NCI-H1930 (cell line): ENCODE results near the gene RRAGD.

Experiments used
- DNase-seq, 2 experiments: peaks; one replicate each; lab custom pipeline; 2025; lab: John Stamatoyannopoulos, UW

Gene RRAGD

DNA sequence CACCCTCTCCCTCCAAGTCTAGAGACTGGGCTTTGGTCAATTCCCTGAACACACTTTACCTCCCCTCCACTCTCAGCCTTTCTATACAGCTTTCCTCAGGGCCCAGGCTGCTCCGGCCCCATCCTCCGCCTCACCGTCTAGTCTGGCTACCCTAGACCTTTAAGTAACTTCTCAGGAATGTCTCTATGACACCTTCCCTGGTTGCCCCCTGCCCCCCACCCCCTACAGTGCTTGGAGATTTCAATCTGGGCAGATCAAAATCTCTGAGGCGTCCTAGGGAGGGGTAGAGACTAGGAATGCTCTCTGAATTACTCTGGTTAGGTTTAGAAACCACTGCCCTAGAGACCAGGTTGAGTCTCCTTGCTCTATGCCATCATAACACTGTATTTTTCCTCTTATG, 65.6 kb downstream of the RRAGD start:
- no peak for DNase-seq

DNA sequence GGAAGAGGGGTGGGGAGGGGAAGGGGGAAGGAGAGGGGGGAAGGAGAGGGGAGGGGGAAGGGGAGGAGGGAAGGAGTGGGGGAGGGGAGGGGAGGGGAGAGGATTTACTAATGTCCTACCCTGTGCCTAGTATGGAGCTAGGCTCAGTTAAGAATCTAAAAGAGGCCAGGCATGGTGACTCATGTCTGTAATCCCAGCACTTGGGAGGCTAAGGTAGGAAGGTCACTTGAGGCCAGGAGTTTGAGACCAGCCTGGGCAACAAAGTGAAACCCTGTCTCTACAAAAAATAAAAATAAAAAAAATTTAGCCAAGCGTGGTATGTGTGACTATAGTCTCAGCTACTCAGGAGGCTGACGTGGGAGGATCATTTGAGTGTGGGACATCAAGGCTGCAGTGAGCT, 72.5 kb downstream of the RRAGD start:
- no peak for DNase-seq

DNA sequence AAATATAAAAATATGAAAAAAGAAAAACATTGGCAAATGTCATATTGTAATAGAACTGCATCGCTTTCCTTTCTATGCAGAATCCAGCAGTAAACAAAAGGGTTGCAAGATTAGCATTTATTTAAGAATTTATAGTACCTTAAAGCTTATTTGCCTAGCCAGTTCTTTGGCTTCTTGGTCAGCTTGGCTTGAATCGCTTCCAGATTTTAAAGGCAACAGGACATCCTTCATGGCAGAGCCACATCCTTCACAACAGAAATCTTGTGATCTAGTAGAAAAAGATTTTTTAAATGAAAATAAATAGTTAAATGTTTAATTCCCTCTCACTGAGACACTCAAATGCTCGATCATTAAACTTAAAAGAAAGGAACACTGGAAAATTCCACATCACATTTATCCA, 76.9 kb downstream of the RRAGD start:
- no peak for DNase-seq

DNA sequence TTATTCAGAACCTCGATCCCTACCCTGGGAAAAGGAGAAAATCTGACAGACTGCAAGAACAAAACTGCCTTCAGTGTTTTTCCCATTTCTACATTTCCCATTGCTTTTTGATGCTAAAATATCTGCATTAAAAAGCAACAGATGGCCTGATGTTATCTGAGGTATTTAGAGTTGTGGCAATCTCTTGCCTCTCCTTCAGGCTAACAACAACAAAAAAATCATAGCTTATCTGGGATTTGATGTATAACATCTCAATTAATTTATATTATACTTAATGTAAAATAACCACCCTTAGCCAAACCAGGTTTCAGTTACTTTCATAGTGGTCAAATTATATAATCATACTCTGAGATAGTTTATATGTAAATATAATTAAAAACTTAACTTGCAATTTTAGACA, 81.2 kb downstream of the RRAGD start:
- DNase-seq = no peak

DNA sequence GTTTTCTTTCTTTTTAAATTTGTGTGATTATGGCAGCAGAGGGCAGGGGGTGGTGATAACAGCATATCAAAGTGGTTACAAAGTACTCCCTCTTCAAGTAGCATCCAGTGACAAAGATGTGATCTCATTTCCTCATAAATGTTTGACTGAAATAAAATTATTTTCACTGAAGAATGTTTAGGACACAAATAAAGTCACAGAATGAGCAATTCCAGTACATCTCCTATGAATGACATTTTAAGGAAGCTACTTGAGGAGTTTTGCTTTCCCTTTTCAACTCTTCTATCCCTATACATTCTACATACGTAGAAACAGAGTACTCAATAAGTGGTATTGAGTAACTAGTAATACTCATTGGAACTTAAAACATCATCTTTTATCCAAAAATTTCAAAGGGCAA, 83.1 kb downstream of the RRAGD start:
- DNase-seq = no peak

DNA sequence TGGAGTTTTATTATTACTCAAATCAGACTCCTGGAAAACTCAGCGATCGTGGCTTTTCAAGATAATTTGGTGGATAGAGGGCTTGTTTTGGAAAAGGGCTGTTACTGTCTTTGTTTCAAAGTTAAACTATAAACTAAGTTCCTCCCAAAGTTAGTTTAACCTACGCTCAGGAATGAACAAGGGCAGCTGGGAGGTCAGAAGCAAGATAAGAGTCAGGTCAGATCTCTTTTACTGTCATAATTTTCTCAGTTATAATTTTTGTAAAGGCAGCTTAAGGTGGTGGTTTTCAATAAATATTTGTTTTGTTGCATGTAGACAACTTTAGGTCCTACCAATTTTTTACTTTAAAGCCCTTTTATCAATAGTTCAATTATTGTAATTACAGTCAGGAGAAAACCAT, 87.8 kb downstream of the RRAGD start:
- DNase-seq = no peak

DNA sequence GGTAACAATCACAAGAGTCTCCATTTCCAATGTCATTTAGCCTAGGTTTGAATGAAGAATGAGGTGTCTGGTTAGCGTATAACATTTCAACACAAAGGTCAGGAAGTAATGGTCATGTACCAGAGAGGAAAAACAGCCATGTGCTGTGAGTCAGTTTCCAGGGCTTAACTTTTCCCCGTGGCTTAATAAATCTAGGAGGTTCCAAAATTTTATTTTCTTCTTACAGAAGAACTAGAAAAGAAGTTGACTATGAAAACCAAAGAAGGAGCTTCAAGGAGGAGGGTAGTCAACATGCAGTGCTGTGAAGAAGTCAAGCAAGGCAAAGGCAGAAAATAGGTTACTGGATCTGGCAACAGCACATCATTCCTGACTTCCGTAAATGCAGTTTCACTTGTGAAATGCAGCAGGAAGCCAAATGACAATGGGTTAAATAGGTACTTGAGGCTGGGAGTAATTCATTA, 88.5 kb downstream of the RRAGD start:
- DNase-seq = no peak

DNA sequence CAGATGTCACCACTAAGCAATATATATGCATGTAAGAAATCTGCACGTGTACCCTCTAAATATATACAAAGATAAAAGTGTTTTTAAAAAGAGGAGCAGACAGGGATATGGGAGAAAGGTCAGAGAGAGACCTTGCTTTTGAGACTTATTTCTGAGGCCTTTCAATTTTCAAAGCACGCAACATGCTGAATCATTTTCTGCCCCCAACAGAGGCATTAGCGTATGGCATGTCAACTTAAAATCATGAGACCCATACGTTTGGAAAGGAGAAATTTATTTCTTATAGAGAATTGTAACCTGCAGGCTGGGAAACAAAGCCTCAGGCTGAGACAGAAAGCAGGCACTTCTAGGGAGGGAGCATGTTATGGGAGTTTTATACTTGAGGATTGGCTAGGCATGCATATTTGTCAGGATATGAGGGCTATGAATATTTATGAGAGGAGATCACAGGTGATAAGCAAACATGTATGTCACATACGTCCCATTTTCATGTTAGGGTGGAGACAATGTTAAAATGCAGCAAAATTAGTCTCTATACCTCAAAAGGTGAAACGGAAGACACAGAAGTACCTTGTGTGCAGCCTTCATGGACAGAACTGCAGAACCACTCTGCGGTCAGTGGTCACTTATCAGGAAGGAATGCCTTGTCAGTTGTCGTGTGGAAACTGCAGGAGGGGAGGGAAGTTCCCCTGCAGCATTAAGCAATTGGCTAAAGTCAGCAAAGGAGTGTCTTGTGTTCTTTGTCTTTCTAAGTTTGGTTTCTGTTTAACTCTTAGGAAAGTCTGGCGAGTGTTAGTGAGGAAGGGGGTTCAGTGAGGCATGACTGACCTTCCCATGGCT, 90.7 kb downstream of the RRAGD start:
- DNase-seq = no peak

DNA sequence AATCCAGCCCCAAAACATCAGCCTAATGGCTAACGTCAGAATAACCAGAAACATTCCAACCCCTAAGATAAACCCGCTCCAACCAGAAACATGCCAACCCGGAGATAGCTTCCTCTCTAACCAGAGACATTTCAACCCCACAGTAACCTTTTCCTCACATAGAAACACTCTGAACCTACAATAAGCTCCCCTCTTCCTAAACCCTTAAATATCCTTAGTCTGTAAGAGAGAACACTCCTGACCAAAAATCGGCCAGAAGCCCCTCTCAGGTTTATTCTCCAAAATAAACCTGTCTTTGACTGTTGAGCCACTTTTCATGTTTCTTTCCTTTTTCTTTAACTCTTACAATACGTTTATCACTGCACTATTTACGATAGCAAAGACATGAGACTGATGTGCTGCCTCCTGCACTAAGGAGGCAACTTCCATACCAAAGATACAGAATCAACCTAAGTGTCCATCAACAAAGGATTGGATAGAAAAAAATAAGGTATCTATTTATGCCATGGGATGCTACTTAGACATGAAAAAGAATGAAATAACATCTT, 92.0 kb downstream of the RRAGD start:
- no peak for DNase-seq

DNA sequence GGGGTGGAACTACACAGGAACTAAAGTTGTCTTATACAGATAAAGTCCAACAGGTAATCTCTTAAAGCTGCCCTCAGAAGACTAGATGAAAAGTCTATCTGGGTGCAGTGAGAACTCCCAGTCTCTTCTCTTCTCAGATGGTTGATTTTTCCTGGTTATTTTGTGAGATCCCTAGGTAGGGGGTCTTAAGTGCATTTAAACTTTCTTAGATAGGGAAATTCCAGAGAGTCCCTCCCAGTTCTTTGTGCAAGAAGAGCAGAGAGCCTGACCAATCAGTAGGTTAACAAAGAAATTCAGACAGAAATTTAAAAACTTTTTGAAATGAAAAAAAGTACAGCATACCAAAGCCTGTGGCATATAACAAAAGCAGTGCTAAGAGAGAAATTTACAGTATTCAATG, 95.0 kb downstream of the RRAGD start:
- DNase-seq = no peak

DNA sequence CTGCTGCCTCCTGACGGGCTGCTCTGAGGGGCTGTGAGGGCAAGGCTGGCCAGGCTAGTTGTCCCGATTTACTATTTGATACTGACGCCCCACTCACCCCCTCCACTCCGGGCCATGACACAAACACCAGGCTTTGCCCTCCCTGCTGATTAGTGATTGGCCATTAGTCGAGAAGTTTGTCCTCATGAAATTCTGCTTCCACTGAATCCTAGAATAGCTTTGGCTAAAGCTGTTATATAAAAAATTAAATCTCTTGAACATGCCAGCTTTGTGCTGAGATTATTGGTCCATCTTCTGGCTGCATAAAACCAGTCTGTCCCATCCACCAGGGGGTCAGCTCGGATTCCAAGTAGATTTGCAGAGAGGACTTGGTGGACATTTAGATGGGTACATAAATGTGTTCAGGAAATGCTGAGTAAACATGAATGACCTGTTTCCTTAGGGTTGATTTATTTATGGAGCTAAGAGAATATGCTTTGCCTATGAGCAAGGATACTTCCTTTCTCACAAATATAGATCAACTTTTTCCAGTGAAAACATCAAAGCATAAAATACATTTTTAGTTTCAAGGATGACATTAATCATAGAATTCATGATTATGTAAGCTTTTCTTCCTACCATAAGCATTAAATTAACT, 96.7 kb downstream of the RRAGD start, which contains the start of gene GABRR2:
GABRR2 (minus strand) TSS at position 51 of the 637 bp plus-strand sequence. CDS start 134 bp downstream, outside the sequence.
- no peak for DNase-seq

DNA sequence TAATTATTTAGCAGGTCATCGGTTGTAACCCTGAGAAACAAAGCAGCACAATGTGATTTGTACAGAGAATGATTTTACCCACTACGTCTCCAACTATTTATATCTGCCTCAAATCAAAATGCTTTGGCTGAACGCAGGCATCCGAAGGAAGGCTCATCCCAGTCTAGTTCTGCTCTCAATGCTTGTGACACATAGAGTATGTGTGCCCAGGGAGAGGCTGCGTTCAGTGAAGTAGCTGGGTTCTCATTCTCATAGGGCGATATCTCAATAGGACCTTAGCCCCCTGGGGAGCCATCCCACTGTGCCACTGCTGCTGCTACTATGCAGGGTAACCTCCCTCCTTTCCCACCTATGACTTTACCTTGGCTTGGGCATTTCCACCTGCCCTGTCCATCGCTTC, 97.4 kb downstream of the RRAGD start:
- DNase-seq = no peak
